GM21526 (cell line): ENCODE data around the gene THAP12.

Experiments used
- ATAC-seq: cut with Tn5 transposase; IDR thresholded peaks from one replicate; pipeline ENCODE4 v1.9.1; 2021; ENCODE audit warnings: moderate library complexity; ENCODE audit not compliant: unreplicated experiment, low FRiP score

THAP12 gene

GRCh38 chr11:76380159-76380976 is 564 bp downstream of the THAP12 start:
- ATAC-seq = no peak

GRCh38 chr11:76379807-76380158 is 1.1 kb downstream of the THAP12 start:
- ATAC-seq = no peak

GRCh38 chr11:76376746-76377558 is 4.0 kb downstream of the THAP12 start:
- ATAC-seq = no peak

- ATAC-seq = no peak
Observed at GRCh38 chr11:76371170-76371569, 9.8 kb downstream of the THAP12 start.

- ATAC-seq = no peak
Observed at GRCh38 chr11:76369406-76369805, 11.5 kb downstream of the THAP12 start.

GRCh38 chr11:76368490-76368889 is 12.4 kb downstream of the THAP12 start:
- ATAC-seq = no peak

- no peak for ATAC-seq
Observed at GRCh38 chr11:76365038-76365679, 15.8 kb downstream of the THAP12 start.

- ATAC-seq = no peak
Observed at GRCh38 chr11:76362716-76363115, 18.2 kb downstream of the THAP12 start.

- ATAC-seq = no peak
Observed at GRCh38 chr11:76361776-76362175, 19.2 kb downstream of the THAP12 start.

- no peak for ATAC-seq
Observed at GRCh38 chr11:76361374-76361773, 19.6 kb downstream of the THAP12 start.

GRCh38 chr11:76355172-76355571 is 25.8 kb downstream of the THAP12 start:
- ATAC-seq = no peak

- ATAC-seq = no peak
Observed at GRCh38 chr11:76348348-76348747, 32.6 kb downstream of the THAP12 start.

- no peak for ATAC-seq
Observed at GRCh38 chr11:76347466-76347865, 33.5 kb downstream of the THAP12 start.

- ATAC-seq = no peak
Observed at GRCh38 chr11:76339221-76339620, 41.7 kb downstream of the THAP12 start.

GRCh38 chr11:76337923-76338322 is 43.0 kb downstream of the THAP12 start:
- no peak for ATAC-seq

- no peak for ATAC-seq
Observed at GRCh38 chr11:76337469-76337868, 43.5 kb downstream of the THAP12 start.

GRCh38 chr11:76336597-76336996 is 44.3 kb downstream of the THAP12 start:
- no peak for ATAC-seq

GRCh38 chr11:76335842-76336241 is 45.1 kb downstream of the THAP12 start:
- ATAC-seq = no peak

GRCh38 chr11:76334826-76335389 is 46.0 kb downstream of the THAP12 start:
- ATAC-seq = no peak

GRCh38 chr11:76330651-76331050 is 50.3 kb downstream of the THAP12 start:
- no peak for ATAC-seq

- ATAC-seq = no peak
Observed at GRCh38 chr11:76329983-76330382, 50.9 kb downstream of the THAP12 start.
